A549 (cell line): ENCODE data around the gene PIBF1. TPM values are rescaled to one million over a fixed set of nuclear protein-coding genes. Genes with fewer than 3 reads are reported as not detected.
A peak's percentile ranks its signal among the peaks of the same experiment; 100 is the strongest.

Experiments
- ATAC-seq, 2 experiments: fragments of 200-7000 bp in 1 of 2; fragments of >200 bp in 1 of 2; cut with Nextera tagmentation in 1 of 2; cut with Tn5 transposase in 1 of 2; 3 replicates each; pipeline versions ENCODE4 v1.8.0 to v1.9.1; 2018 to 2020; ENCODE audit warnings: mild to moderate bottlenecking in 1 of 2, moderate library complexity in 1 of 2
- CTCF ChIA-PET: fragments of 300-600 bp; sonication (Branson Sonifier 250); formaldehyde crosslinking; extraction: SDS; loops from one replicate; lab custom pipeline; 2021; ENCODE audit warnings: antibody characterized with exemption, inconsistent platforms; lab: Yijun Ruan, JAX
- POLR2A ChIA-PET: fragments of 350-600 bp; formaldehyde crosslinking; extraction: SDS; loops from one replicate; lab custom pipeline; 2021; ENCODE audit warnings: antibody characterized with exemption, inconsistent platforms; lab: Yijun Ruan, JAX
- DNase-seq, 2 experiments: peaks; one replicate each; pipeline versions ENCODE4 v3.0.0 to v3.0.0-alpha.2; 2011 to 2016; ENCODE audit warnings: low read depth in 1 of 2, low spot score in 1 of 2
- FAIRE-seq: peaks from 2 replicates; lab custom pipeline; 2011; peaks lifted over from hg19 to GRCh38; lab: Jason Lieb, UNC
- H3K27ac ChIP-seq, 2 experiments: fragments of >200 bp; sonication (Bioruptor Twin); formaldehyde crosslinking; 3 replicates each; pipeline ENCODE4 v1.5.1; 2016 to 2017
- H3K4me1 ChIP-seq: fragments of >200 bp; sonication (Bioruptor Twin); formaldehyde crosslinking; 3 replicates; pipeline ENCODE4 v1.6.1; 2016
- H3K4me2 ChIP-seq: fragments of >200 bp; sonication (Bioruptor Twin); formaldehyde crosslinking; 3 replicates; pipeline ENCODE4 v1.6.1; 2016
- H3K4me3 ChIP-seq: fragments of >200 bp; sonication (Bioruptor Twin); formaldehyde crosslinking; 3 replicates; pipeline ENCODE4 v1.5.1; 2016
- H3K9me3 ChIP-seq: fragments of >200 bp; sonication (Bioruptor Twin); formaldehyde crosslinking; 3 replicates; pipeline ENCODE4 v1.6.1; 2016
- CBX2 ChIP-seq: fragments of 200-600 bp; sonication (generic); IDR thresholded peaks from 2 replicates; pipeline ENCODE4 v1.6.1; 2016; ENCODE audit warnings: low read depth, mild to moderate bottlenecking, borderline replicate concordance
- CEBPB ChIP-seq, 2 experiments: fragments of >200 bp in 1 of 2; sonication (Bioruptor Twin) in 1 of 2; formaldehyde crosslinking in 1 of 2; IDR thresholded peaks; 2 replicates each; pipeline ENCODE4 v1.6.1; 2012 to 2016
- EHMT2 ChIP-seq: fragments of 200-600 bp; sonication (generic); IDR thresholded peaks from 2 replicates; pipeline ENCODE4 v1.6.1; 2016; ENCODE audit warnings: antibody characterized with exemption, low read depth, mild to moderate bottlenecking, moderate library complexity
- FOSL2 ChIP-seq, 2 experiments: fragments of 450-650 bp in 1 of 2; fragments of >200 bp in 1 of 2; sonication (Bioruptor Twin) in 1 of 2; formaldehyde crosslinking; IDR thresholded peaks; 2 replicates each; pipeline versions ENCODE4 v1.5.0 to v1.6.1; 2016 to 2020; ENCODE audit warnings: mild to moderate bottlenecking in 1 of 2, moderate library complexity in 1 of 2
- GATA3 ChIP-seq: IDR thresholded peaks from 2 replicates; pipeline ENCODE4 v1.6.1; 2012; ENCODE audit warnings: borderline replicate concordance
- HDAC2 ChIP-seq: fragments of 200-600 bp; sonication (generic); IDR thresholded peaks from 2 replicates; pipeline ENCODE4 v1.6.1; 2016
- HEYL ChIP-seq: fragments of 250-450 bp; sonication (Bioruptor Pico); IDR thresholded peaks from 2 replicates; pipeline ENCODE4 v1.8.0; 2021; ENCODE audit warnings: mild to moderate bottlenecking, moderate library complexity
- HOXB13 ChIP-seq: fragments of 250-450 bp; sonication (Bioruptor Pico); IDR thresholded peaks from 2 replicates; pipeline ENCODE4 v1.5.0; 2020; ENCODE audit warnings: low read depth, mild to moderate bottlenecking, moderate library complexity
- HOXB5 ChIP-seq: fragments of 250-450 bp; sonication (Bioruptor Pico); IDR thresholded peaks from 2 replicates; pipeline ENCODE4 v1.5.0; 2020; ENCODE audit warnings: mild to moderate bottlenecking, moderate library complexity
- JUN ChIP-seq, 2 experiments: fragments of >200 bp; sonication (Bioruptor Twin); formaldehyde crosslinking; IDR thresholded peaks; 2 replicates in 1 of 2; 3 replicates in 1 of 2; pipeline ENCODE4 v1.6.1; 2016 to 2017
- JUNB ChIP-seq: fragments of >200 bp; sonication (Bioruptor Twin); formaldehyde crosslinking; IDR thresholded peaks from 2 replicates; pipeline ENCODE4 v1.6.1; 2016
- KDM1A ChIP-seq: fragments of 200-600 bp; sonication (generic); IDR thresholded peaks from 2 replicates; pipeline ENCODE4 v1.6.1; 2016; ENCODE audit warnings: low read depth, mild to moderate bottlenecking
- KDM5A ChIP-seq: fragments of 200-600 bp; sonication (generic); IDR thresholded peaks from 2 replicates; pipeline ENCODE4 v1.6.1; 2016; ENCODE audit warnings: antibody characterized with exemption, mild to moderate bottlenecking
- MAZ ChIP-seq: fragments of 150-350 bp; IDR thresholded peaks from 2 replicates; pipeline ENCODE4 v1.6.1; 2014; ENCODE audit warnings: antibody characterized with exemption, low read depth, low read length, borderline replicate concordance
- NFE2L2 ChIP-seq: fragments of 150-350 bp; conservative IDR thresholded peaks from 2 replicates; pipeline ENCODE4 v1.6.1; 2014; ENCODE audit warnings: low read length
- PHF8 ChIP-seq: fragments of 200-600 bp; sonication (generic); IDR thresholded peaks from 2 replicates; pipeline ENCODE4 v1.6.1; 2016; ENCODE audit warnings: low read depth, mild to moderate bottlenecking, antibody characterized with exemption, moderate library complexity, borderline replicate concordance
- RCOR1 ChIP-seq: fragments of 150-350 bp; IDR thresholded peaks from 2 replicates; pipeline ENCODE4 v1.6.1; 2014; ENCODE audit warnings: antibody characterized with exemption, low read length, low read depth
- RNF2 ChIP-seq: fragments of 200-600 bp; sonication (generic); IDR thresholded peaks from 2 replicates; pipeline ENCODE4 v1.6.1; 2016; ENCODE audit warnings: low read depth, mild to moderate bottlenecking, antibody characterized with exemption, moderate library complexity, borderline replicate concordance
- ZSCAN20 ChIP-seq: fragments of 250-450 bp; sonication (Bioruptor Pico); IDR thresholded peaks from 2 replicates; pipeline ENCODE4 v1.8.0; 2022; ENCODE audit warnings: mild to moderate bottlenecking, moderate library complexity
- WGBS: methylation state at CpG from one replicate; pipeline ENCODE4 v1.1.6; 2017; ENCODE audit errors: missing lambda C conversion rate; 5-methylcytosine and 5-hydroxymethylcytosine counted together
- polyA plus RNA-seq, 4 experiments: library from polyadenylated mRNA; depleted of rRNA in 3 of 4; stranded (reverse); fragments of >200 nt; fragmentation: RNase III in 1 of 4; extraction: RNeasy Plus Mini Kit Qiagen cat#74134 plus additional on column Dnase treatment in 1 of 4; gene quantifications; 2 replicates in 3 of 4; 3 replicates in 1 of 4; pipeline ENCODE4 v1.2.3, GENCODE V29; 2011 to 2017
- TF ChIP-seq, protein P1 (sequence below): fragments of >200 bp; sonication (Bioruptor Twin); formaldehyde crosslinking; IDR thresholded peaks from 2 replicates; pipeline ENCODE4 v1.6.1; 2016
- TF ChIP-seq, protein P2 (sequence below): IDR thresholded peaks from 2 replicates; pipeline ENCODE4 v1.6.1; 2012
- TF ChIP-seq, protein P3 (sequence below): fragments of 450-650 bp; IDR thresholded peaks from 2 replicates; pipeline ENCODE4 v1.6.1; 2014; ENCODE audit warnings: antibody characterized with exemption

The PIBF1 gene
- polyA plus RNA-seq, 2 of the 4 experiments (the other 2 are of a cell fraction), result 5.0 to 10.6 TPM

DNA sequence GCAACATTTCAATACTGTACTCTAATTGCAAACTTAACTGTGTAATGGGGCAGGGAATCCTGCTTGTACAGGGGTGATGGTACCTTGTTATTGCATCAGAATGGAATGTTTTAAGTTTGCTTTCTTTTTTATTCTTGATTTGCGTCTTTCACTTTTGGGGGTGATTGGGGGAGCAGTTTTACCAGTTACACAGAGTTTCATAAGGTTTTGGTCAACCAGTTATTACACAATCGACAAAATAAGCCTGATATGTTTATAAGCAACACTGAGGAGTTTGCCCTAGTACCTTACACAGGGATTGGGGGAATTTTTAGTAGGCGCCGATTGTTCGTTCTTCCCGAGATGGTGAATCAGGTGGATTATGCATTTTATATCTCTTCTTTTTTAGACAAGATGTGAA, 279.5 kb downstream of the PIBF1 start:
- FAIRE-seq (no peak), DNase-seq (no peak), ATAC-seq (no peak)
- WGBS, result 4% methylated on average over 6 of the region's 6 CpGs
- Histone ChIP-seq H3K27ac (peak overlapping the region; percentile 80 to 93), H3K4me3 (peak overlapping the region; percentile 90), H3K4me2 (peak overlapping the region; percentile 90), H3K4me1 (peaks cover 43% of the 10 kb centered on the region), H3K9me3 (no peaks in the 10 kb centered on the region)
- TF ChIP-seq HOXB5 (CRISPR knock-in tag), result no peak
- TF ChIP-seq CEBPB (IDR thresholded peaks at IDR 0.05), result peak; percentile 65 to 74
- TF ChIP-seq, protein P1, sequence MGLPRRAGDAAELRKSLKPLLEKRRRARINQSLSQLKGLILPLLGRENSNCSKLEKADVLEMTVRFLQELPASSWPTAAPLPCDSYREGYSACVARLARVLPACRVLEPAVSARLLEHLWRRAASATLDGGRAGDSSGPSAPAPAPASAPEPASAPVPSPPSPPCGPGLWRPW, result no peak
- no peak for TF ChIP-seq PHF8
- no peak for TF ChIP-seq JUNB
- no peak for TF ChIP-seq HEYL (CRISPR knock-in tag)
- TF ChIP-seq, protein P2, sequence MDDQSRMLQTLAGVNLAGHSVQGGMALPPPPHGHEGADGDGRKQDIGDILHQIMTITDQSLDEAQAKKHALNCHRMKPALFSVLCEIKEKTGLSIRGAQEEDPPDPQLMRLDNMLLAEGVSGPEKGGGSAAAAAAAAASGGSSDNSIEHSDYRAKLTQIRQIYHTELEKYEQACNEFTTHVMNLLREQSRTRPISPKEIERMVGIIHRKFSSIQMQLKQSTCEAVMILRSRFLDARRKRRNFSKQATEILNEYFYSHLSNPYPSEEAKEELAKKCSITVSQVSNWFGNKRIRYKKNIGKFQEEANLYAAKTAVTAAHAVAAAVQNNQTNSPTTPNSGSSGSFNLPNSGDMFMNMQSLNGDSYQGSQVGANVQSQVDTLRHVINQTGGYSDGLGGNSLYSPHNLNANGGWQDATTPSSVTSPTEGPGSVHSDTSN, result no peak
- TF ChIP-seq RNF2, result no peak
- TF ChIP-seq KDM5A, result no peak
- TF ChIP-seq HOXB13 (CRISPR knock-in tag), result no peak
- no peak for TF ChIP-seq RCOR1
- TF ChIP-seq JUN (IDR thresholded peaks at IDR 0.05), result 0 out of 5 replicates have a peak, but pooled peaks of 1 of the 2 experiments have one; percentile 30
- no peak for TF ChIP-seq EHMT2
- ChIA-PET POLR2A (interaction anchor here (1.4 kb wide), 1 partner anchor 10 kb away, joined by 7 read pairs; no protein-coding TSS in a partner anchor), CTCF (no interaction called here)

DNA sequence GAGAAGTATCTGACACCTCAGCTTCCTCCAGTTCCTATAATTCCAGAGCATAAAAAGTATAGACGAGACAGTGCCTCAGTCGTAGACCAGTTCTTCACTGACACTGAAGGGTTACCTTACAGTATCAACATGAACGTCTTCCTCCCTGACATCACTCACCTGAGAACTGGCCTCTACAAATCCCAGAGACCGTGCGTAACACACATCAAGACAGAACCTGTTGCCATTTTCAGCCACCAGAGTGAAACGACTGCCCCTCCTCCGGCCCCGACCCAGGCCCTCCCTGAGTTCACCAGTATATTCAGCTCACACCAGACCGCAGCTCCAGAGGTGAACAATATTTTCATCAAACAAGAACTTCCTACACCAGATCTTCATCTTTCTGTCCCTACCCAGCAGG, 279.9 kb downstream of the PIBF1 start:
- H3K9me3 ChIP-seq, result no peaks in the 10 kb centered on the region
- no peak for DNase-seq
- TF ChIP-seq, protein P3, sequence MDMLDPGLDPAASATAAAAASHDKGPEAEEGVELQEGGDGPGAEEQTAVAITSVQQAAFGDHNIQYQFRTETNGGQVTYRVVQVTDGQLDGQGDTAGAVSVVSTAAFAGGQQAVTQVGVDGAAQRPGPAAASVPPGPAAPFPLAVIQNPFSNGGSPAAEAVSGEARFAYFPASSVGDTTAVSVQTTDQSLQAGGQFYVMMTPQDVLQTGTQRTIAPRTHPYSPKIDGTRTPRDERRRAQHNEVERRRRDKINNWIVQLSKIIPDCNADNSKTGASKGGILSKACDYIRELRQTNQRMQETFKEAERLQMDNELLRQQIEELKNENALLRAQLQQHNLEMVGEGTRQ, result no peak
- H3K4me1 ChIP-seq, result peaks cover 48% of the 10 kb centered on the region
- ChIA-PET POLR2A (no interaction called here), CTCF (no interaction called here)
- peak overlapping the region; percentile 80 to 93 for H3K27ac ChIP-seq
- WGBS, result 2% methylated on average over 9 of the region's 9 CpGs
- peak overlapping the region; percentile 90 for H3K4me2 ChIP-seq
- H3K4me3 ChIP-seq, result peak overlapping the region; percentile 90
- FAIRE-seq, result no peak
- ATAC-seq, result no peak

DNA sequence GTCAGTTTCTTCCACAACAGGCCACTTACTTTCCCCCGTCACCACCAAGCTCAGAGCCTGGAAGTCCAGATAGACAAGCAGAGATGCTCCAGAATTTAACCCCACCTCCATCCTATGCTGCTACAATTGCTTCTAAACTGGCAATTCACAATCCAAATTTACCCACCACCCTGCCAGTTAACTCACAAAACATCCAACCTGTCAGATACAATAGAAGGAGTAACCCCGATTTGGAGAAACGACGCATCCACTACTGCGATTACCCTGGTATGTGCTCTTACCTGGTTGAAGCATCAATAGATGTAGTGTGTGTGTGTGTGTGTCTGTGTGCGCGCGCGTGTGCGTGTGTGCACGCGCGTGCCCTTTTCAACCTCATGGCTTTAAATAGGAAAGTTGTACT, 280.5 kb downstream of the PIBF1 start:
- ATAC-seq, result no peak
- CTCF ChIA-PET, result no interaction called here
- no peaks in the 10 kb centered on the region for H3K9me3 ChIP-seq
- H3K4me3 ChIP-seq, result peak overlapping the region; percentile 90
- peak overlapping the region; percentile 90 for H3K4me2 ChIP-seq
- no peak for FAIRE-seq
- TF ChIP-seq MAZ (no peak), RCOR1 (no peak), FOSL2 (IDR thresholded peaks at IDR 0.05) (no peak), FOSL2 (CRISPR knock-in tag; IDR thresholded peaks at IDR 0.05) (no peak), GATA3 (no peak), HDAC2 (no peak), NFE2L2 (no peak), RNF2 (no peak), CBX2 (no peak), ZSCAN20 (CRISPR knock-in tag) (no peak), KDM1A (no peak), HOXB13 (CRISPR knock-in tag) (no peak)
- 47% methylated on average over 13 of the region's 13 CpGs for WGBS
- H3K4me1 ChIP-seq, result peaks cover 49% of the 10 kb centered on the region
- DNase-seq, result no peak
- peak overlapping the region; percentile 80 to 93 for H3K27ac ChIP-seq
- POLR2A ChIA-PET, result no interaction called here
